ENCODE measurements around the gene IDI1.

IDI1 gene

GRCh38 chr10:1048732-1049424, at the start of gene IDI1:
Gene IDI1, minus strand, starts transcription at chr10:1049119. Its CDS starts 116 bp downstream, at chr10:1049003.
- intact Hi-C loops (cut with DNase I) = loop anchor here (2.0 kb wide), 1 partner anchor 116 kb away; no protein-coding TSS in a partner anchor
- DNase-seq = peak; percentile 94 to 100 (median 98)

- intact Hi-C loops (cut with DNase I) = no loop called here
- DNase-seq = peak in 1 of 10 donors; percentile 74
Observed at GRCh38 chr10:1097436-1097835, 48.5 kb upstream of the IDI1 start.

- intact Hi-C loops (cut with DNase I) = no loop called here
- DNase-seq = peak in 1 of 10 donors; percentile 69
Observed at GRCh38 chr10:1096287-1096889, 47.5 kb upstream of the IDI1 start.

GRCh38 chr10:1095498-1095897, 46.6 kb upstream of the IDI1 start:
- peak in 1 of 10 donors; percentile 27 for DNase-seq
- intact Hi-C loops (cut with DNase I) = no loop called here

- intact Hi-C loops (cut with DNase I) = no loop called here
- peak in 1 of 10 donors; percentile 41 for DNase-seq
Observed at GRCh38 chr10:1094112-1095057, 45.5 kb upstream of the IDI1 start.

- no peak for DNase-seq
- intact Hi-C loops (cut with DNase I) = no loop called here
Observed at GRCh38 chr10:1093696-1094095, 44.8 kb upstream of the IDI1 start.

- DNase-seq = no peak
- intact Hi-C loops (cut with DNase I) = no loop called here
Observed at GRCh38 chr10:1090696-1091095, 41.8 kb upstream of the IDI1 start.

GRCh38 chr10:1089017-1089689, 40.2 kb upstream of the IDI1 start:
- peak in 6 of 10 donors; percentile 30 to 92 (median 62) for DNase-seq
- intact Hi-C loops (cut with DNase I) = no loop called here

- intact Hi-C loops (cut with DNase I) = no loop called here
Observed at GRCh38 chr10:1086787-1087186, 37.9 kb upstream of the IDI1 start.

GRCh38 chr10:1085258-1085657, 36.3 kb upstream of the IDI1 start:
- DNase-seq = peak in 1 of 10 donors; percentile 45
- intact Hi-C loops (cut with DNase I) = no loop called here

More at GRCh38 chr10:1086787-1087186, 37.9 kb upstream of the IDI1 start:
- DNase-seq = peak in 1 of 10 donors; percentile 53

- intact Hi-C loops (cut with DNase I) = no loop called here
- DNase-seq = peak in 1 of 10 donors; percentile 66
Observed at GRCh38 chr10:1084011-1084950, 35.4 kb upstream of the IDI1 start.

- peak in 1 of 10 donors; percentile 3 for DNase-seq
- intact Hi-C loops (cut with DNase I) = no loop called here
Observed at GRCh38 chr10:1083581-1083980, 34.7 kb upstream of the IDI1 start.

GRCh38 chr10:1078668-1079067, 29.7 kb upstream of the IDI1 start:
- DNase-seq = no peak
- intact Hi-C loops (cut with DNase I) = no loop called here

GRCh38 chr10:1074748-1075308, 25.9 kb upstream of the IDI1 start:
- intact Hi-C loops (cut with DNase I) = no loop called here
- DNase-seq = no peak

- no peak for DNase-seq
- intact Hi-C loops (cut with DNase I) = no loop called here
Observed at GRCh38 chr10:1074052-1074747, 25.3 kb upstream of the IDI1 start.

GRCh38 chr10:1070919-1071318, 22.0 kb upstream of the IDI1 start:
- intact Hi-C loops (cut with DNase I) = no loop called here
- DNase-seq = no peak

GRCh38 chr10:1068380-1069361, 19.8 kb upstream of the IDI1 start:
- intact Hi-C loops (cut with DNase I) = no loop called here
- no peak for DNase-seq

Data from posterior cingulate gyrus (tissue), 11 donors.